Ovary (tissue), 9 donors: Measurements from ENCODE around the gene PHEX. TPM values are rescaled to one million over a fixed set of nuclear protein-coding genes. Genes with fewer than 3 reads are reported as not detected.

Experiments
- DNase-seq, 5 donors: peaks; one replicate each; pipeline ENCODE4 v3.0.0-alpha.2; 2019 to 2020
- H3K27ac ChIP-seq, 2 donors: fragments of 200-600 bp; one replicate each; pipeline versions ENCODE4 v1.5.1 to v1.8.0; 2019 to 2022
- H3K27me3 ChIP-seq: fragments of 200-600 bp; one replicate; pipeline ENCODE4 v1.8.0; 2022
- H3K36me3 ChIP-seq: fragments of 200-600 bp; sonication (generic); one replicate; pipeline ENCODE4 v1.5.1; 2019
- H3K4me1 ChIP-seq: one replicate; pipeline ENCODE4 v1.8.1; 2013; ENCODE audit warnings: mild to moderate bottlenecking, moderate library complexity; ENCODE audit not compliant: insufficient read depth
- H3K4me3 ChIP-seq: fragments of 200-600 bp; sonication (generic); one replicate; pipeline ENCODE4 v1.5.1; 2017
- H3K9me3 ChIP-seq, 2 donors: fragments of 200-600 bp in 1 of 2; sonication (generic) in 1 of 2; one replicate each; pipeline versions ENCODE4 v1.5.1 to v1.8.1; 2013 to 2019; ENCODE audit warnings: mild to moderate bottlenecking in 1 of 2, moderate library complexity in 1 of 2
- CTCF ChIP-seq, 3 donors: fragments of 450-650 bp in 2 of 3; fragments of 200-600 bp in 1 of 3; IDR thresholded peaks; one replicate each; pipeline versions ENCODE4 v1.5.1 to v1.8.0; 2016 to 2022; ENCODE audit warnings: antibody characterized with exemption in 3 of 3, mild to moderate bottlenecking in 1 of 3
- EP300 ChIP-seq: sonication (generic); formaldehyde crosslinking; IDR thresholded peaks from one replicate; pipeline ENCODE4 v1.6.1; 2017; ENCODE audit warnings: antibody characterized with exemption
- POLR2A ChIP-seq: fragments of 450-650 bp; IDR thresholded peaks from one replicate; pipeline ENCODE4 v1.6.1; 2017; ENCODE audit warnings: antibody characterized with exemption, mild to moderate bottlenecking, moderate library complexity
- WGBS, 3 donors: extraction: QIAGEN DNeasy Blood & Tissue Kit in 1 of 3; methylation state at CpG; one replicate each; pipeline versions ENCODE4 v1.1.5 to v1.1.7; 2013 to 2017; 5-methylcytosine and 5-hydroxymethylcytosine counted together
- intact Hi-C, 4 donors: fragments of 100-400 bp; cut with DNase I; formaldehyde crosslinking; loops; one replicate each; pipeline versions ENCODE4 v1.11.0 to v1.15.1; 2022 to 2023
- polyA plus RNA-seq, 2 donors: library from polyadenylated mRNA; stranded (reverse); fragments of 200-250 nt in 1 of 2; fragments of 350-450 nt in 1 of 2; fragmentation: Illumina TruSeq in 1 of 2; extraction: RNeasy Lipid Tissue Mini Kit (QIAGEN cat#74804) in 1 of 2; gene quantifications; one replicate each; pipeline ENCODE4 v1.2.3, GENCODE V29; 2013 to 2014
- total RNA-seq, 7 donors: library from RNA; depleted of rRNA in 2 of 7; stranded (reverse); fragments of >200 nt in 2 of 7; fragmentation: NEBNext Ultra II Directional in 3 of 7; extraction: Animal tissue kit (Norgen Biotek cat#: 25700) in 3 of 7; gene quantifications; one replicate each; pipeline versions ENCODE4 v1.1.0 to v1.2.4, GENCODE V29; 2016 to 2023
- donor health status: DM: no; HTN: no; CAD: no; lungs with moderate emphysema.
- donor health status: DM: no; HTN: no; CAD: no.
- donor health status: Bipolar disorder and iron deficiency.
- donor health status: DM: yes; HTN: yes; CAD: no.
- donor health status: DM: no; HTN: no; CAD: no.
- donor health status: DM: yes; HTN: yes; CAD: no.

Gene PHEX
- total and polyA plus RNA-seq, 9 donors, result 0.46 to 18.9 (median 1.1) TPM

GRCh38 chrX:22128961-22129360, 96.8 kb downstream of the PHEX start:
- H3K4me1 ChIP-seq, result no peaks in the 10 kb centered on the region
- no peak for DNase-seq
- no peaks in the 10 kb centered on the region for H3K36me3 ChIP-seq
- TF ChIP-seq CTCF (IDR thresholded peaks at IDR 0.05), result no peak
- no peak for TF ChIP-seq POLR2A
- TF ChIP-seq EP300, result no peak
- no peak overlapping the region for H3K4me3 ChIP-seq
- no peaks in the 10 kb centered on the region for H3K9me3 ChIP-seq
- 66 to 80% (median 71%) methylated on average over 4 of the region's 4 CpGs for WGBS, 3 donors
- no peaks in the 10 kb centered on the region for H3K27me3 ChIP-seq
- intact Hi-C loops, result no loop called here
- H3K27ac ChIP-seq, result no peak overlapping the region

GRCh38 chrX:22134681-22135080, 102.6 kb downstream of the PHEX start:
- H3K4me3 ChIP-seq, result no peak overlapping the region
- no peak for TF ChIP-seq EP300
- no peaks in the 10 kb centered on the region for H3K9me3 ChIP-seq
- peaks cover 2% of the 10 kb centered on the region for H3K4me1 ChIP-seq
- H3K27me3 ChIP-seq, result no peaks in the 10 kb centered on the region
- DNase-seq, result no peak
- H3K27ac ChIP-seq, result no peak overlapping the region
- intact Hi-C loops, result no loop called here
- H3K36me3 ChIP-seq, result no peaks in the 10 kb centered on the region
- WGBS, 3 donors, result 18 to 43% (median 29%) methylated on average over 4 of the region's 4 CpGs

- H3K4me1 ChIP-seq, result peaks cover 2% of the 10 kb centered on the region
- intact Hi-C loops, result no loop called here
- DNase-seq, result no peak
- H3K27me3 ChIP-seq, result no peaks in the 10 kb centered on the region
- TF ChIP-seq POLR2A (no peak), CTCF (IDR thresholded peaks at IDR 0.05) (no peak), EP300 (no peak)
- H3K27ac ChIP-seq, result no peak overlapping the region
- no peaks in the 10 kb centered on the region for H3K9me3 ChIP-seq
- H3K36me3 ChIP-seq, result no peaks in the 10 kb centered on the region
- WGBS, 3 donors, result 54 to 68% (median 57%) methylated on average over 4 of the region's 4 CpGs
- H3K4me3 ChIP-seq, result no peak overlapping the region
These were observed 103.1 kb downstream of the PHEX start for GRCh38 chrX:22135171-22135711.

GRCh38 chrX:22135994-22136684, 104.0 kb downstream of the PHEX start:
- DNase-seq, result no peak
- TF ChIP-seq CTCF (IDR thresholded peaks at IDR 0.05) (peak in 2 of 3 donors; percentile 19 to 53), POLR2A (no peak), EP300 (no peak)
- H3K9me3 ChIP-seq, result no peaks in the 10 kb centered on the region
- WGBS, 3 donors, result 15 to 20% (median 19%) methylated on average over 11 of the region's 11 CpGs
- intact Hi-C loops, result no loop called here
- no peaks in the 10 kb centered on the region for H3K27me3 ChIP-seq
- H3K4me1 ChIP-seq, result peaks cover 2% of the 10 kb centered on the region
- no peaks in the 10 kb centered on the region for H3K36me3 ChIP-seq
- no peak overlapping the region for H3K4me3 ChIP-seq
- H3K27ac ChIP-seq, result no peak overlapping the region

GRCh38 chrX:22136711-22137110, 104.6 kb downstream of the PHEX start:
- no peak for TF ChIP-seq POLR2A
- TF ChIP-seq CTCF (IDR thresholded peaks at IDR 0.05), result no peak
- TF ChIP-seq EP300, result no peak
- no peak for DNase-seq
- Histone ChIP-seq H3K36me3 (no peaks in the 10 kb centered on the region), H3K9me3 (no peaks in the 10 kb centered on the region), H3K27ac (no peak overlapping the region), H3K4me1 (peaks cover 2% of the 10 kb centered on the region), H3K27me3 (no peaks in the 10 kb centered on the region), H3K4me3 (no peak overlapping the region)
- intact Hi-C loops, result no loop called here
- WGBS, 3 donors, result 28 to 47% (median 37%) methylated on average over 5 of the region's 5 CpGs
